RWPE2 (cell line): ENCODE data around the gene LPO.

Source experiments
- ATAC-seq: fragments of 200-7000 bp; cut with Tn5 transposase; 3 replicates; pipeline ENCODE4 v1.9.1; 2021; ENCODE audit warnings: low read depth
- DNase-seq: peaks from one replicate; pipeline ENCODE4 v3.0.0-alpha.2; 2020; ENCODE audit warnings: low spot score
- H3K27ac ChIP-seq: fragments of 450-650 bp; 2 replicates; pipeline ENCODE4 v1.5.1; 2017; ENCODE audit warnings: mild to moderate bottlenecking; ENCODE audit not compliant: poor library complexity, severe bottlenecking
- H3K27me3 ChIP-seq: fragments of 250-450 bp; sonication (Bioruptor Pico); 2 replicates; pipeline ENCODE4 v1.5.1; 2021; ENCODE audit warnings: mild to moderate bottlenecking, moderate library complexity; ENCODE audit not compliant: insufficient read depth, poor library complexity, severe bottlenecking
- H3K36me3 ChIP-seq: fragments of 250-450 bp; sonication (Bioruptor Pico); 2 replicates; pipeline ENCODE4 v1.5.1; 2020; ENCODE audit warnings: low read depth, mild to moderate bottlenecking, moderate library complexity
- H3K4me1 ChIP-seq: fragments of 250-450 bp; sonication (Bioruptor Pico); 2 replicates; pipeline ENCODE4 v1.5.1; 2021; ENCODE audit warnings: mild to moderate bottlenecking, moderate library complexity; ENCODE audit not compliant: insufficient read depth, poor library complexity, severe bottlenecking
- H3K4me3 ChIP-seq: fragments of 250-450 bp; sonication (Bioruptor Pico); 2 replicates; pipeline ENCODE4 v1.5.1; 2021; ENCODE audit warnings: mild to moderate bottlenecking, moderate library complexity; ENCODE audit not compliant: severe bottlenecking
- H3K9me3 ChIP-seq: fragments of 250-450 bp; sonication (Bioruptor Pico); 2 replicates; pipeline ENCODE4 v1.5.1; 2021; ENCODE audit warnings: mild to moderate bottlenecking, moderate library complexity; ENCODE audit not compliant: severe bottlenecking
- TF ChIP-seq, protein P1 (sequence below): fragments of 450-650 bp; IDR thresholded peaks from one replicate; pipeline ENCODE4 v1.5.1; 2017; ENCODE audit warnings: mild to moderate bottlenecking, moderate library complexity; ENCODE audit not compliant: poor library complexity, severe bottlenecking

LPO gene

GRCh38 chr17:58227733-58228132 lies 10.7 kb upstream of the LPO start:
- H3K27me3 ChIP-seq: no peaks in the 10 kb centered on the region
- no peaks in the 10 kb centered on the region for H3K9me3 ChIP-seq
- DNase-seq (no peak), ATAC-seq (no peak)
- TF ChIP-seq, protein P1, sequence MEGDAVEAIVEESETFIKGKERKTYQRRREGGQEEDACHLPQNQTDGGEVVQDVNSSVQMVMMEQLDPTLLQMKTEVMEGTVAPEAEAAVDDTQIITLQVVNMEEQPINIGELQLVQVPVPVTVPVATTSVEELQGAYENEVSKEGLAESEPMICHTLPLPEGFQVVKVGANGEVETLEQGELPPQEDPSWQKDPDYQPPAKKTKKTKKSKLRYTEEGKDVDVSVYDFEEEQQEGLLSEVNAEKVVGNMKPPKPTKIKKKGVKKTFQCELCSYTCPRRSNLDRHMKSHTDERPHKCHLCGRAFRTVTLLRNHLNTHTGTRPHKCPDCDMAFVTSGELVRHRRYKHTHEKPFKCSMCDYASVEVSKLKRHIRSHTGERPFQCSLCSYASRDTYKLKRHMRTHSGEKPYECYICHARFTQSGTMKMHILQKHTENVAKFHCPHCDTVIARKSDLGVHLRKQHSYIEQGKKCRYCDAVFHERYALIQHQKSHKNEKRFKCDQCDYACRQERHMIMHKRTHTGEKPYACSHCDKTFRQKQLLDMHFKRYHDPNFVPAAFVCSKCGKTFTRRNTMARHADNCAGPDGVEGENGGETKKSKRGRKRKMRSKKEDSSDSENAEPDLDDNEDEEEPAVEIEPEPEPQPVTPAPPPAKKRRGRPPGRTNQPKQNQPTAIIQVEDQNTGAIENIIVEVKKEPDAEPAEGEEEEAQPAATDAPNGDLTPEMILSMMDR: no peak
- H3K4me3 ChIP-seq: no peak overlapping the region
- H3K27ac ChIP-seq: no peak overlapping the region
- no peaks in the 10 kb centered on the region for H3K36me3 ChIP-seq
- H3K4me1 ChIP-seq: peaks cover 13% of the 10 kb centered on the region

- DNase-seq: no peak
- ATAC-seq: no peak
- TF ChIP-seq, protein P1: no peak
- Histone ChIP-seq H3K27ac (no peak overlapping the region), H3K9me3 (no peaks in the 10 kb centered on the region), H3K4me1 (peaks cover 10% of the 10 kb centered on the region), H3K4me3 (no peak overlapping the region), H3K36me3 (no peaks in the 10 kb centered on the region), H3K27me3 (no peaks in the 10 kb centered on the region)
Measured at GRCh38 chr17:58228679-58229078, 9.7 kb upstream of the LPO start.

DNA sequence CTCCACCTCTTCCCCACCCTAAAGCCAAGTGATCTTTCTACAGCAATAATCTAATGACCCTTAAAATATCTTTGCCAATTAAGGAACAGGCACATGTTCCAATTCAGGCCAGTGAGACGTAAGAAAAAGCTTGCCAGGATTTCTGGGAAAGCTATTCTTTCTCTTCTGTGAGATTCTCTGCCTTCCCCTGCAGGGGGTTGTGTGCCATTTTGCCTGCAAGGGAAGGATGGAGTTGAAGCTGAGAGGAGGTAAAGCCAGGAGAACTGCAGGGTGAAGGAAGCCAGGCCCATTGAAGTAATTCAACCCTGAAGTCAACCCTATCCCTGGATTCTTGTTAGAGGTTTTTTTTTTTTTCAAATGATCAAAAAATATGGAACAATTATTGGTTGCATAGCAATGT lies 9.0 kb upstream of the LPO start:
- Histone ChIP-seq H3K27ac (no peak overlapping the region), H3K4me3 (no peak overlapping the region), H3K27me3 (no peaks in the 10 kb centered on the region), H3K36me3 (no peaks in the 10 kb centered on the region), H3K9me3 (no peaks in the 10 kb centered on the region), H3K4me1 (peaks cover 3% of the 10 kb centered on the region)
- DNase-seq (no peak), ATAC-seq (no peak)
- TF ChIP-seq, protein P1: no peak

DNA sequence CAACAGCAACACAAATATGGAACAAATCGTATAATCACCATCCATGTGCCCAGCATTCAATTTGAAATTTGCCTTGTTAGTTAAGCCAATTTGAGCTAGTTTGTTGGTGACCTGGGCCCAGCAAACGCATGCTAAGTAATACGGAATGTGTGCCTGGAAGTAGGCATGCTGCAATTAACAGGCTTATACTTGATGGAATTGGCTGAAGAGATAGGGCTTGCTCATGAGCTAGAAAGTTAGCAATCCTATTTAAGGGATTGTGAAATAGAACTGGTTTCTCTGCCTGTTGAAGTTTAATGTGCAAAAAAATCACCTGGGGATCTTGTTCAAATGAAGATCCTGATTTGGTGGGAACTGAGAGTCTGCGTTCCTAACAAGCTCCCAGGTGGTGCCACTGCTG lies 8.5 kb upstream of the LPO start:
- H3K4me3 ChIP-seq: no peak overlapping the region
- no peak for DNase-seq
- H3K36me3 ChIP-seq: no peaks in the 10 kb centered on the region
- TF ChIP-seq, protein P1: no peak
- no peak overlapping the region for H3K27ac ChIP-seq
- H3K9me3 ChIP-seq: no peaks in the 10 kb centered on the region
- peaks cover 2% of the 10 kb centered on the region for H3K27me3 ChIP-seq
- no peak for ATAC-seq
- no peaks in the 10 kb centered on the region for H3K4me1 ChIP-seq

DNA sequence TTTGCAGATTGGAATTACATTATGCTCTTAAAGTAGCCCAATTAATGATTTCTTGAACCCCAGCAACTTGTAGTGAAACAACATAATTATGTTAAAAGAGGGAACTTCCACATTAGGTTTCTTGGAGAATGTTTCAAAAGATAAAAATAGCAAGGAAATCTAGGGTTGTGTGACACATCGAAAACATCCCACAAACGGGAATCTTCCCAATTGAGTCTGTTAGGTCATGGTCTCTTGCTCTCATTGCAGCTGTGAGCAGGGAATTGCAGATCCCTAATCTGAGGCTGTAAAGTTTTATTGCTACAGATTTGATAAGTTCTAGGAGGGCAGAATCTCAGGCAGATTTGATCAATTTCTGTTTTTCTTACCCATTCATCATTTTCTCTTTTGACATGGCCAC lies 6.7 kb upstream of the LPO start:
- Histone ChIP-seq H3K9me3 (no peaks in the 10 kb centered on the region), H3K27me3 (peaks cover 4% of the 10 kb centered on the region), H3K27ac (no peak overlapping the region), H3K4me3 (no peak overlapping the region), H3K36me3 (no peaks in the 10 kb centered on the region), H3K4me1 (no peaks in the 10 kb centered on the region)
- TF ChIP-seq, protein P1: no peak
- DNase-seq (no peak), ATAC-seq (no peak)
